Heart right ventricle (tissue), 16 donors: ENCODE results near the gene COPB1. TPM values are rescaled to one million over a fixed set of nuclear protein-coding genes. Genes with fewer than 3 reads are reported as not detected.
A peak's percentile ranks its signal among the peaks of the same experiment; 100 is the strongest.

Experiments used
- ATAC-seq, 8 donors: fragments of 200-7000 bp; cut with Tn5 transposase; one replicate each; pipeline ENCODE4 v1.9.1; 2020; ENCODE audit warnings: mild to moderate bottlenecking in 8 of 8, moderate library complexity in 8 of 8, moderate number of reproducible peaks in 1 of 8
- DNase-seq, 2 donors: peaks; one replicate each; pipeline ENCODE4 v3.0.0-alpha.2; 2020
- H3K27ac ChIP-seq, 10 donors: fragments of 200-600 bp; sonication (generic) in 2 of 10; one replicate each; pipeline versions ENCODE4 v1.5.0 to v1.8.0; 2020 to 2022; ENCODE audit warnings: mild to moderate bottlenecking in 3 of 10
- H3K27me3 ChIP-seq, 7 donors: fragments of 200-600 bp; one replicate each; pipeline ENCODE4 v1.8.0; 2021 to 2022; ENCODE audit warnings: mild to moderate bottlenecking in 2 of 7
- H3K36me3 ChIP-seq, 9 donors: fragments of 200-600 bp; sonication (generic) in 1 of 9; one replicate each; pipeline versions ENCODE4 v1.5.0 to v1.8.0; 2020 to 2022; ENCODE audit warnings: mild to moderate bottlenecking in 2 of 9
- H3K4me1 ChIP-seq, 9 donors: fragments of 200-600 bp; sonication (generic) in 1 of 9; one replicate each; pipeline versions ENCODE4 v1.5.0 to v1.8.0; 2020 to 2022; ENCODE audit warnings: mild to moderate bottlenecking in 4 of 9
- H3K4me3 ChIP-seq, 10 donors: fragments of 200-600 bp; sonication (generic) in 2 of 10; one replicate each; pipeline versions ENCODE4 v1.5.0 to v1.8.0; 2020 to 2022; ENCODE audit warnings: mild to moderate bottlenecking in 7 of 10, moderate library complexity in 2 of 10
- H3K9me3 ChIP-seq, 11 donors: fragments of 200-600 bp in 10 of 11; sonication (generic) in 2 of 11; one replicate each; pipeline versions ENCODE4 v1.5.0 to v1.8.0; 2013 to 2022; ENCODE audit warnings: mild to moderate bottlenecking in 2 of 11, control low read depth in 1 of 11, moderate library complexity in 1 of 11
- WGBS, 2 donors: extraction: QIAGEN DNeasy Blood & Tissue Kit; methylation state at CpG; one replicate each; pipeline ENCODE4 v1.1.7; 2013; ENCODE audit warnings: inconsistent platforms in 1 of 2; 5-methylcytosine and 5-hydroxymethylcytosine counted together
- intact Hi-C, 10 donors: fragments of 100-400 bp; cut with DNase I; formaldehyde crosslinking; loops; one replicate each; pipeline versions ENCODE4 v1.11.1 to v1.14.2; 2022
- polyA plus RNA-seq, 2 donors: library from polyadenylated mRNA; stranded (reverse); fragments of 200-250 nt; gene quantifications; one replicate each; pipeline ENCODE4 v1.2.3, GENCODE V29; 2013
- total RNA-seq, 10 donors: library from RNA; stranded (reverse); fragmentation: NEBNext Ultra II Directional in 3 of 10; extraction: Animal tissue kit (Norgen Biotek cat#: 25700) in 3 of 10; gene quantifications; one replicate each; pipeline versions ENCODE4 v1.2.1 to v1.2.4, GENCODE V29; 2021 to 2023
- TF ChIP-seq, protein P1 (sequence below), 9 donors: fragments of 200-600 bp; sonication (generic) in 2 of 9; IDR thresholded peaks; one replicate each; pipeline versions ENCODE4 v1.5.0 to v1.8.0; 2021 to 2022; ENCODE audit warnings: antibody characterized with exemption in 9 of 9, mild to moderate bottlenecking in 5 of 9, moderate library complexity in 1 of 9
- donor health status: Arrhythmogenic right ventricular cardiomyopathy.
- donor health status: ischemic (EF 13 %, LVEDD 7.1; RV severe dilation, severe dysfunction).
- donor health status: healthy with polysubstance abuse.
- donor health status: DM: no; HTN: yes; CAD: no.
- donor health status: DM: no; HTN: no; CAD: no.
- donor health status: ischemic (EF 25% LVEDD 6.9; RV normal size, moderate dysfunction).
- donor health status: ischemic (EF 25% LVEDD 5.7; RV mildly dilated, moderate dysfunction).
- donor health status: healthy.
- donor health status: DM: yes; HTN: yes; CAD: no.
- donor health status: Ischemic cardiomyopathy.
- donor health status: ischemic (EF 35%, LVEDD 5.7; RV mildly dilated, moderate dysfunction).
- donor health status: nonischemic (EF 11% LVEDD 7.7; RV severe dilation, severe dysfunction).
- donor health status: DM: yes; HTN: yes; CAD: no.
- donor health status: PGD.
- donor health status: ischemic (EF 29% LVEDD 5.4; RV normal size, mild dysfunction).
- donor health status: nonischemic (EF 23%, LVEDD 6.1; RV moderate dilation, normal function).

Gene COPB1
- total and polyA plus RNA-seq, 12 donors = 28.4 to 60.0 (median 47.9) TPM

DNA sequence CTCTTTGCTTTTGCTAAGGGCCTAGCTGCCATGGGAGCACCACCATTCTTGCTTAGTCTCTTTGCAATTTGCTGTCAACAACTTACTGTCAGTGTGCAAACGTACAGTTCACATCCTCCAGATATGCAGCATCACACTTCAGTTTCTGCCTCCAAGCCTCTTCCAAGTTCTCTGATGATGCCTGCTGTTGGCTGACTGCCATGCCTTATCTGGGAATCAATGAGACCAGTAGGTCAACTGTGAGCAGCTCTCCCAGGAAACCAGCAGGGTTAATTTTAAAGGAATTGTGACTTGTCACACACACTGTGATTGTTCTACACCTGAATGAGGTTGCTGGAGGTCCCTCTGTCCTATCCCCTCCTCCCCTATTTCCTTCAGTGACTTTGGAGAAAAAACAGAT lies 56.0 kb downstream of the COPB1 start:
- intact Hi-C loops = no loop called here
- 52 to 67% methylated on average over 1 of the region's 1 CpG for WGBS, 2 donors
- peaks cover 0 to 15% (median 8%) of the 10 kb centered on the region in 9 donors for H3K4me1 ChIP-seq
- ATAC-seq (no peak), DNase-seq (no peak)
- H3K27ac ChIP-seq = no peak overlapping the region
- H3K36me3 ChIP-seq = peaks cover 0 to 4% (median 0%) of the 10 kb centered on the region in 9 donors
- H3K4me3 ChIP-seq = no peak overlapping the region
- TF ChIP-seq, protein P1, sequence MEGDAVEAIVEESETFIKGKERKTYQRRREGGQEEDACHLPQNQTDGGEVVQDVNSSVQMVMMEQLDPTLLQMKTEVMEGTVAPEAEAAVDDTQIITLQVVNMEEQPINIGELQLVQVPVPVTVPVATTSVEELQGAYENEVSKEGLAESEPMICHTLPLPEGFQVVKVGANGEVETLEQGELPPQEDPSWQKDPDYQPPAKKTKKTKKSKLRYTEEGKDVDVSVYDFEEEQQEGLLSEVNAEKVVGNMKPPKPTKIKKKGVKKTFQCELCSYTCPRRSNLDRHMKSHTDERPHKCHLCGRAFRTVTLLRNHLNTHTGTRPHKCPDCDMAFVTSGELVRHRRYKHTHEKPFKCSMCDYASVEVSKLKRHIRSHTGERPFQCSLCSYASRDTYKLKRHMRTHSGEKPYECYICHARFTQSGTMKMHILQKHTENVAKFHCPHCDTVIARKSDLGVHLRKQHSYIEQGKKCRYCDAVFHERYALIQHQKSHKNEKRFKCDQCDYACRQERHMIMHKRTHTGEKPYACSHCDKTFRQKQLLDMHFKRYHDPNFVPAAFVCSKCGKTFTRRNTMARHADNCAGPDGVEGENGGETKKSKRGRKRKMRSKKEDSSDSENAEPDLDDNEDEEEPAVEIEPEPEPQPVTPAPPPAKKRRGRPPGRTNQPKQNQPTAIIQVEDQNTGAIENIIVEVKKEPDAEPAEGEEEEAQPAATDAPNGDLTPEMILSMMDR (IDR thresholded peaks at IDR 0.05) = no peak
- H3K9me3 ChIP-seq = no peaks in the 10 kb centered on the region
- no peaks in the 10 kb centered on the region for H3K27me3 ChIP-seq

- H3K27me3 ChIP-seq = no peaks in the 10 kb centered on the region
- no peak overlapping the region for H3K4me3 ChIP-seq
- TF ChIP-seq, protein P1 (IDR thresholded peaks at IDR 0.05) = no peak
- H3K9me3 ChIP-seq = peaks cover 0 to 12% (median 0%) of the 10 kb centered on the region in 11 donors
- no peak for ATAC-seq
- intact Hi-C loops = no loop called here
- no peaks in the 10 kb centered on the region for H3K4me1 ChIP-seq
- no peak overlapping the region for H3K27ac ChIP-seq
- WGBS, 2 donors = 73 to 74% methylated on average over 3 of the region's 3 CpGs
- H3K36me3 ChIP-seq = peaks cover 0 to 4% (median 0%) of the 10 kb centered on the region in 9 donors
- no peak for DNase-seq
Observed at GRCh38 chr11:14435717-14436512, 63.7 kb downstream of the COPB1 start.

DNA sequence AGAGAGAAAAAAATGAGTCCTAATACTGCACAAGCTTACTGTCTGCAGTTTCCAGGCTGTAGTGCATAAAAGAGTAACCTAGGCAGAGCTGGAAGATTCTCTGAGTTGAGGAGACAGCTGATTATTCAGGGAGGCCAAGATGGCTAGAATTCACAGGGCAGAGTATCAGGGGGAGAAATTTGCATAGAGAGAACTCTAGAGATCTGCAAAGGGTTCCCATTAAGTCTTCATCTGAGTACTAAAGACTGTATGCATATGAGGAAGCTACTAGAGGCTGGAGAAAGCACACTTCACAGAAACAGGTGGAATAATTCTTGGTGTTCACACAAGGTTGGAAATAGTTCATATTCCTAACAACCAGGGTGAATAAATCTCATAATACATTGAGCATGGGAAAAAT lies 74.0 kb downstream of the COPB1 start:
- Histone ChIP-seq H3K4me1 (peaks cover 3 to 40% (median 16%) of the 10 kb centered on the region in 9 donors), H3K27me3 (no peaks in the 10 kb centered on the region), H3K4me3 (no peak overlapping the region), H3K27ac (no peak overlapping the region), H3K36me3 (no peaks in the 10 kb centered on the region), H3K9me3 (peaks cover 0 to 6% (median 0%) of the 10 kb centered on the region in 11 donors)
- TF ChIP-seq, protein P1 (IDR thresholded peaks at IDR 0.05) = no peak
- intact Hi-C loops = no loop called here
- no peak for DNase-seq
- no peak for ATAC-seq

DNA sequence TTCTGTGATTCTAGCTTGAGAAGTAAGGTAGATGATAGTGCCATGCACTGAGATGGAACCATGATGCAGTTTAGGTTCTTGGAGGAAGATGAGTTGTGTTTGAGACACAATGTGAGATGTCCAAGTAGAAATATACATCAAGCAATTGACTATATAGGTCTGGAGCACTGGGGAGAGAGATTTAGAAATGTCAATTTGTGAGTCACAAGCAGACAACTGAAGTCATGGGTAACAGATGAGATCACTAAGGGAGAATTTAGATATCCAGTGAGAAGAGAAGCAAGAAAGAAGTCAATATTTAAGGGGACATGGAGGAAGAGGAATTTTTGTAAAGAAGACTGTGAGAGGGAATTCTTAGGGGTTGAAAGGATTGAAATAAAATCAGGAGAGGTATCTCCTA lies 75.5 kb downstream of the COPB1 start:
- H3K9me3 ChIP-seq = no peaks in the 10 kb centered on the region
- intact Hi-C loops = loop anchor here in 1 of 10 donors (5.0 kb wide), 1 partner anchor 42 kb away; no protein-coding TSS in a partner anchor
- H3K27me3 ChIP-seq = no peaks in the 10 kb centered on the region
- H3K36me3 ChIP-seq = no peaks in the 10 kb centered on the region
- H3K4me3 ChIP-seq = no peak overlapping the region
- no peak for DNase-seq
- no peak for ATAC-seq
- H3K27ac ChIP-seq = peak overlapping the region in 3 of 10 donors; percentile 14 to 83 (median 73)
- peaks cover 3 to 43% (median 16%) of the 10 kb centered on the region in 9 donors for H3K4me1 ChIP-seq
- TF ChIP-seq, protein P1 (IDR thresholded peaks at IDR 0.05) = no peak
